Measurements from ENCODE around the gene CATSPERD.

The CATSPERD gene

GRCh38 chr19:5804516-5805461, 84.4 kb downstream of the CATSPERD start, which contains the start of gene NRTN:
Gene NRTN, plus strand, starts transcription at chr19:5805067. Its CDS starts 19,099 bp downstream, at chr19:5824166.
- no peak for DNase-seq (ENCODE audit: low read depth in 2 of 2)

GRCh38 chr19:5805462-5806132, 85.2 kb downstream of the CATSPERD start:
- no peak for DNase-seq (ENCODE audit: low read depth in 2 of 2)

- no peak for DNase-seq (ENCODE audit: low read depth in 2 of 2)
Measured at GRCh38 chr19:5806133-5806489, 85.7 kb downstream of the CATSPERD start.

GRCh38 chr19:5806905-5807304, 86.5 kb downstream of the CATSPERD start:
- DNase-seq (ENCODE audit: low read depth in 2 of 2), result no peak

GRCh38 chr19:5808120-5808816, 87.8 kb downstream of the CATSPERD start:
- no peak for DNase-seq (ENCODE audit: low read depth in 2 of 2)

GRCh38 chr19:5809053-5809452, 88.6 kb downstream of the CATSPERD start:
- no peak for DNase-seq (ENCODE audit: low read depth in 2 of 2)

- no peak for DNase-seq (ENCODE audit: low read depth in 2 of 2)
Measured at GRCh38 chr19:5809469-5809868, 89.0 kb downstream of the CATSPERD start.

- DNase-seq (ENCODE audit: low read depth in 2 of 2), result no peak
Measured at GRCh38 chr19:5811117-5811516, 90.7 kb downstream of the CATSPERD start.

GRCh38 chr19:5814123-5814851, 93.8 kb downstream of the CATSPERD start:
- DNase-seq (ENCODE audit: low read depth in 2 of 2), result no peak

GRCh38 chr19:5814852-5815246, 94.4 kb downstream of the CATSPERD start:
- no peak for DNase-seq (ENCODE audit: low read depth in 2 of 2)

- no peak for DNase-seq (ENCODE audit: low read depth in 2 of 2)
Measured at GRCh38 chr19:5817218-5817617, 96.8 kb downstream of the CATSPERD start.

GRCh38 chr19:5818594-5818993, 98.2 kb downstream of the CATSPERD start:
- no peak for DNase-seq (ENCODE audit: low read depth in 2 of 2)

GRCh38 chr19:5820785-5821184, 100.3 kb downstream of the CATSPERD start:
- no peak for DNase-seq (ENCODE audit: low read depth in 2 of 2)

GRCh38 chr19:5821521-5822180, 101.2 kb downstream of the CATSPERD start:
- DNase-seq (ENCODE audit: low read depth in 2 of 2), result no peak

GRCh38 chr19:5822181-5822844, 101.9 kb downstream of the CATSPERD start:
- DNase-seq (ENCODE audit: low read depth in 2 of 2), result no peak

GRCh38 chr19:5823579-5824281, 103.3 kb downstream of the CATSPERD start:
- no peak for DNase-seq (ENCODE audit: low read depth in 2 of 2)

GRCh38 chr19:5824751-5825150, 104.3 kb downstream of the CATSPERD start:
- DNase-seq (ENCODE audit: low read depth in 2 of 2), result no peak

- DNase-seq (ENCODE audit: low read depth in 2 of 2), result no peak
Measured at GRCh38 chr19:5825178-5825577, 104.7 kb downstream of the CATSPERD start.

- no peak for DNase-seq (ENCODE audit: low read depth in 2 of 2)
Measured at GRCh38 chr19:5826531-5827341, 106.3 kb downstream of the CATSPERD start.

Measured in stimulated activated CD8-positive, alpha-beta memory T cell treated with anti-CD3 and anti-CD28 coated beads, Interleukin-15, amount 100 ng/mL, for 4 hours (primary cell).